ENCODE data around the gene ZNF438.

ZNF438 gene

GRCh38 chr10:31011017-31011664, 20.5 kb downstream of the ZNF438 start:
- no peak for FAIRE-seq

- FAIRE-seq: no peak
These were observed 21.6 kb downstream of the ZNF438 start for GRCh38 chr10:31010062-31010461.

GRCh38 chr10:31005895-31006294, 25.8 kb downstream of the ZNF438 start:
- FAIRE-seq: no peak

- FAIRE-seq: no peak
These were observed 27.0 kb downstream of the ZNF438 start for GRCh38 chr10:31004611-31005193.

- FAIRE-seq: no peak
These were observed 29.9 kb downstream of the ZNF438 start for GRCh38 chr10:31001740-31002139.

- FAIRE-seq: no peak
These were observed 30.8 kb downstream of the ZNF438 start for GRCh38 chr10:31000867-31001266.

GRCh38 chr10:31000071-31000782, 31.4 kb downstream of the ZNF438 start:
- no peak for FAIRE-seq

GRCh38 chr10:30999070-30999712, 32.5 kb downstream of the ZNF438 start:
- no peak for FAIRE-seq

- no peak for FAIRE-seq
These were observed 34.0 kb downstream of the ZNF438 start for GRCh38 chr10:30997536-30998235.

- no peak for FAIRE-seq
These were observed 35.1 kb downstream of the ZNF438 start for GRCh38 chr10:30996481-30997005.

- FAIRE-seq: no peak
These were observed 36.4 kb downstream of the ZNF438 start for GRCh38 chr10:30995081-30995770.

GRCh38 chr10:30993155-30993554, 38.5 kb downstream of the ZNF438 start:
- no peak for FAIRE-seq

- no peak for FAIRE-seq
These were observed 39.0 kb downstream of the ZNF438 start for GRCh38 chr10:30992681-30993080.

- no peak for FAIRE-seq
These were observed 40.0 kb downstream of the ZNF438 start for GRCh38 chr10:30991647-30992011.

- no peak for FAIRE-seq
These were observed 40.6 kb downstream of the ZNF438 start for GRCh38 chr10:30990971-30991646.

GRCh38 chr10:30990351-30990750, 41.3 kb downstream of the ZNF438 start:
- no peak for FAIRE-seq

GRCh38 chr10:30988831-30989435, 42.7 kb downstream of the ZNF438 start:
- FAIRE-seq: no peak

- no peak for FAIRE-seq
These were observed 44.2 kb downstream of the ZNF438 start for GRCh38 chr10:30987463-30987862.

- FAIRE-seq: no peak
These were observed 45.6 kb downstream of the ZNF438 start for GRCh38 chr10:30986053-30986555.

- no peak for FAIRE-seq
These were observed 46.2 kb downstream of the ZNF438 start for GRCh38 chr10:30985512-30985911.
